D341Med (cell line): ENCODE data around the gene GPX5.
"Not testable (repeated sequence)": the region's sequence is repeated elsewhere in the genome, so short reads cannot be mapped to it uniquely, and the experiment has no call there.

ENCODE experiments used
- DNase-seq: peaks from one replicate; pipeline ENCODE4 v3.0.0; 2012; ENCODE audit warnings: low spot score

GPX5 gene

DNA sequence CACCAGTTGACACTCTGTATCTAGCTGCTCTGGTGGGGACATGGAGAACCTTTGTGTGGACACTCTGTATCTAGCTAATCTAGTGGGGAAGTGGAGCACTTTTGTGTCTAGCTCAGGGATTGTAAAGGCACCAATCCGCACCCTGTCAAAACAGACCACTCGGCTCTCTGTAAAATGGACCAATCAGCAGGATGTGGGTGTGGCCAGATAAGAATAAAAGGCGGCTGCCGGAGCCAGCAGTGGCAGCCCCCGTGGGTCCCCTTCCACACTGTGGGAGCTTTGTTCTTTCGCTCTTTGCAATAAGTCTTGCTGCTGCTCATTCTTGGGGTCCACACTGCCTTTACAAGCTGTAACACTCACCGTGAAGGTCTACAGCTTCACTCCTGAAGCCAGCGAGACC, 13.3 kb upstream of the GPX5 start:
- not testable (repeated sequence) for DNase-seq

DNA sequence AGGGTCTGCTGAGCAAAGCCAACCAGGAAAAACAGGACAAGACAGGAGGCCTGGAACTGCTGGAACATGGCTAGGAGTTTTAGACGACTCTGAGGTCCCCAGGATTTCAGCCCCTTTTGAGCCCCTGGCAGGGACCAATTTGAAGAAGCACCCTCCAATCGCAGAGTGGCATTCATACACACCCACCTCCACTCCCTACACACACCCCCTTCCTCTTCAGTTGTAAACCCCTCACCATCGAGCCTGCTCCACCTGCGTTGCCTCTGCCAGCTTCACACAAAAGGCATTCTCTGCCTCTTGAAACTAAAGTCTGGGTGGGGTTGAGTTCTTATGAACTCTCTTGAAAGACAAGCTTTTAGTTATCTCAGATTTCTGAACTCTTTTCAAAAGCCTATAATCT, 10.0 kb upstream of the GPX5 start, which contains the start of gene GPX6:
TSS of gene GPX6 (minus strand) at position 118 of the 400 bp plus-strand sequence. CDS start at position 68, 50 bp downstream.
- no peak for DNase-seq

GRCh38 chr6:28517964-28518363, 7.7 kb upstream of the GPX5 start:
- no peak for DNase-seq

DNA sequence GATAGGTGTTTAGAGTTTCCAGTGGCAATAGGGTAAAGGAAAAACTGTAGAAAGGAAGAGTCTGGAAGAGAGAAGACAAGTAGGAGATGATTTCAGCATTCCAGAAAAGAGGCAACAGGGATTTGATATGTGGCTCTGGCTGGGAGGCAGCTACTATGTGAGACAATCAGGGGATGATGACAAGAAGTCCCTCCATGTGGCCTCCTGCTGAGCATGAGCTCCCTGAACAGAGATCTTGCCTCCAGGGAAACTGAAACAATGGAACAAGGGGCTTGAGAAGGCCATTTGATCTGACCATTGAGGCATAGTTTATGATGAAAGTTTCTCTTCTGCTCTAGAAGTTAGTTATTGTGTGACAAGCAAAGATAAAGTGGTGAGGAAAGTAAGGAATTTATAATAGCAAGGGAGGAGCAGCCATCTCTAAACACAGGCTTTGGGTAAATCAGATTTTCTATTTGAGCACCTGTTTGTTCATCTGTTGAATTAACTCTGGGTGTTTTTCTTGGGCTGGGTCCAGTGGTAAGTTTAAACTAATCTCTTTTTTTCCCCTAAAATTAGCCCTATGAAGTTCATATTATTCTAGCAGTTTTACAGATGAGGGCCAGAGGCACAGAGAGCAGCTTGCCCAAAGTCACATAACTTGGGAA, 3.0 kb upstream of the GPX5 start:
- no peak for DNase-seq

GRCh38 chr6:28523241-28523622, 2.4 kb upstream of the GPX5 start:
- peak; percentile 42 for DNase-seq

DNA sequence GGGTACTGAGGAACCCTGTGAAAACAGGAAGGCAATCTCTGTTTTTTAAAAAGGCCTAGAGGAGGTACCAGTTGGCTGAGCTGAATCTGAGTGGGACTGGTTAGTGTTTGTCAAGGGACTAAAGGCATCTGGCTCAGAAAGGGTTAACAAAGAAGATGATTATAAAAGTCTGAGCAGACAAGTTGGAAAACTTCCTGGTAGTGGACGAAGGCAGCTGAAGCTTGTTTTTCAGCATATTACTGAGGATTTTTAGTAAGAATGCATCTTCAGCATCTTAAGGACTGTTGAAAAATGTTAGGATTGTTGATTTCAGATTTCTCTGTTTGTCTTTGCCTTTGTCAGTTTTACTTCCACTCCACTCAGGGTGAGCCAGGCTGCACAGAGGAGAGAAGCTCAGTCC, 5.1 kb downstream of the GPX5 start:
- DNase-seq, result no peak

GRCh38 chr6:28531479-28532128, 5.9 kb downstream of the GPX5 start:
- DNase-seq, result no peak

- DNase-seq, result no peak
Measured at GRCh38 chr6:28534306-28534705, 8.6 kb downstream of the GPX5 start.

GRCh38 chr6:28534875-28535274, 9.2 kb downstream of the GPX5 start:
- no peak for DNase-seq

GRCh38 chr6:28537065-28537464, 11.4 kb downstream of the GPX5 start:
- no peak for DNase-seq

- no peak for DNase-seq
Measured at GRCh38 chr6:28537509-28538140, 11.9 kb downstream of the GPX5 start.

- DNase-seq, result no peak
Measured at GRCh38 chr6:28541996-28542395, 16.3 kb downstream of the GPX5 start.

DNA sequence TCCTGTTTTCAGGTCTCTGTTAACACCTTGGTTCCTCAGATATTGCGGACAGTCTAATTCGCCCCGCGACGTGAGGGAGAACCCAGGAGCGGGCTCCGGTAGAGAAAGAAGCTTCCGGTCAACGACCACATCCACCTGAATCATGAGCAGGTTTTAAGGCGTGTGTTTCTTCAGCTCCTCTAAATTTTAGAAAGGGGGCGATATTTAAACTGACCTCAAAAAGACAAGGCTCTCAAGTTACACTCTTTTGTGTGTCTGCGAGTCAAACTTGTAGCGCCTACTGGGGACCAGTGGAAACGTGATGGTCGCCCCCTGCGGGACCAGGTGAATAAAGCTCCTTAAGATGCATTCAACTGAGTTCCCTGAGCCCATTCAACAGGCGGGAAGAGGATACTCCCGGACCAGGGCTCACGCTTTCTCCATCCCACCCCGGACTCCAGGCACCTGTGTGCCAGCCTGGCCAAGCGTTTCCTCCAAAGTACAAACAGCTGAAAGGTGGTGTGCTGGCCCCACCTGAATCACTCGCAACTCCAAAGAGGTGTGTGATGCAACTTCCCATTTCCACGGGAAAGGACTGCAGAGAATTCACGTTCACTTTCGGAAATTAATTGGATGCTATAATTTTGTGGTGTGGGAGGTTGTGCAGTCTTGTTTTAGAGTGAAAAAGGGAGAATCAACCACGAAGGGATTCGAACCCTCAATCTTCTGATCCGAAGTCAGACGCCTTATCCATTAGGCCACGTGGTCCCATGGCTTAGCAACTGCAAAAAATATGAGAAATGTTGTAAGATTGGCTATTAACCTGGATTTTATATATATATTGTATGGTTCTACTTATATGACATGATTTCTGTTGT, 17.0 kb downstream of the GPX5 start:
- peak; percentile 77 for DNase-seq

- no peak for DNase-seq
Measured at GRCh38 chr6:28543651-28544610, 18.2 kb downstream of the GPX5 start.

- no peak for DNase-seq
Measured at GRCh38 chr6:28545955-28546354, 20.3 kb downstream of the GPX5 start.

DNA sequence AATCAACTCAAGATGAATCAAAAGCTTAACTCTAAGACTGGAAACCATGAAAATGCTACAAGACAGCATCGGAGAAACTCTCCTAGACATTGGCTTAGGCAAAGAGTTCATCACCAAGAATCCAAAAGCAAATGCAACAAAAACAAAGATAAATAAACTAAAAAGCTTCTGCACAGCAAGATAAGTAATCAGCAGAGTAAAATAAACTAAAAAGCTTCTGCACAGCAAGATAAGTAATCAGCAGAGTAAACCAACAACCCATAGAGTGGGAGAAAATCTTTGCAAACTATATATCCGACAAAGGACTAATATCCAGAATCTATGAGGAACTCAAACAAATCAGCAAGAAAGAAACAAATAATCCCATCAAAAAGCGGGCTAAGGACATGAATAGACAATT, 21.3 kb downstream of the GPX5 start:
- not testable (repeated sequence) for DNase-seq

GRCh38 chr6:28551891-28552666, 26.4 kb downstream of the GPX5 start:
- no peak for DNase-seq

DNA sequence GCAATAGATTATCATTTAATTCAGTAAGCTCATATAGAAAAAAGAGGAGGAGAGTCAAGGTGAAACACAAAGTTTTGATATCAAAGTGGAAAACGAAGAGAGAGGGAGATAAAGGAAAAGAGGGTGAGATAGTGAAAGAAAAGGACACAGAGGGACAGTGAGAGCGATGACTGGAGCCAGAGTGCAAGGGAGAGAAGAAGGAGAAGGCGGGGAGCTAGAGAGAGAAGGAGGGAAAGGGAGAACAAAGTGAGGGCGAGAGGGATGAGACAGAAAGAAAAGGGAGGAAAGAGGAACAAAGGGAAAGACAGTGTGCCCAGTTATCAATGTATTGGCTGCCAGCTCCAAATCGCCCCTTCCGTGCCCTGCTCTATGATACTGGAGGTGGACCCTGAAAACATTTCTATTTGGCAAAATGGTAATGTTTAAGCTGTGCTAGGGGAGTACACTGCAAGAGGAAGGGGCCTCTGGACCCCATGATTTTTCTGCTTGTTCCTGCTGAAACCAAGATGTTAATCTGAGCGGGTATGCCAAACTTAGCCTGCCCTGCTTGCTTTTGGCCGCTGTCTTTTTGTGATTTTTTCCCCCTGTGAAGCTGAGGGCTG, 27.8 kb downstream of the GPX5 start:
- DNase-seq, result no peak

DNA sequence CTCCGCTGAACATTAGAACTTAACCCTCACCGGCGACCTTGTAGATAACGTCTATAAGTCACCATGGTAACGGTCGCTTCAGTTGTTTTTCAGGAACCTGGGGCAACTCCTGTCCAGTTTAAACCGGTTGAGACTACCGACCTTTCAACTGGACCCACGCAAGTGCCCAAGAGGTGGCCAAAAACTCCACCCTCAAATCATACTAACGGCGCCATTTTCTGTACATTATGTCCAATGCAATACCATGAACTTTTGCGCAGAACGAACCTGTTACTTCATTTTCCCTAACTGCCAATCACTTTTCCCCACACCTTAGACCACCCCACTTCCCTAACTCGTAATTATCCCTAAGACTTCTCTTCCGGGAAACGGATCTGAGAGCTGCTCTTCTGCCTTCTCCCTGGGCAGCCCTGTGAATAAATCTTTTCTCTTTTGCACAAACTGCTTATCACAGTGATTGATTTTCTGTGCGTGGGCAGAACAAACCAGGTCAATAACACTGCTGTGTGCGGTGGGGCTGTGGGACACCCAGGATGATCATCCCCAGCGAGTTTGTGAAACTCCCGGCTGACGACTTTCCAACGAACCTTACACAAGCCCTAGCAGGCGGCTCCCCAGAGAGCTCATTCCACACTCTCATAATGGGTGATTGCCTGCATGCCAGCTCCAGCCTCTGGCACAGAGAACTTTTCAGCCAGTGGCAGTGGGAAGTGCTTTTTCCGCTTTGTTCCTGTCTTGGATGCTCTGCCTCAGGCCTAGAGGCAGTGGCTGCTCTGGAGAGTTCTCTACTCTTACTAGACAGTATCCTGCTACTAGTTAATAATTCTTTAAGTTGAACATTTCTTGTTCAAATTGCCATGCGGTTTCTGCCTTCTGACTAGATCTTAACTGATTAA, 28.6 kb downstream of the GPX5 start:
- peak; percentile 28 for DNase-seq
